GM23338 (cell line): ENCODE results near the gene UTS2.

Experiments
- CREB1 ChIP-seq: fragments of 250-450 bp; sonication (Bioruptor Pico); IDR thresholded peaks from 2 replicates; pipeline ENCODE4 v1.5.0; 2020; ENCODE audit warnings: low read depth, mild to moderate bottlenecking, moderate library complexity
- CTCF ChIP-seq, 2 experiments: fragments of 200-600 bp in 1 of 2; sonication (generic) in 1 of 2; conservative IDR thresholded peaks; 2 replicates each; pipeline versions ENCODE4 v1.5.1 to v1.6.1; 2016 to 2017; ENCODE audit warnings: antibody characterized with exemption in 2 of 2, low read depth in 2 of 2, mild to moderate bottlenecking in 2 of 2, moderate library complexity in 1 of 2
- EZH2 ChIP-seq: fragments of 200-600 bp; sonication (generic); IDR thresholded peaks from one replicate; pipeline ENCODE4 v1.8.0; 2017; ENCODE audit warnings: antibody characterized with exemption, mild to moderate bottlenecking, low read depth; ENCODE audit not compliant: unreplicated experiment
- EZH2phosphoT487 ChIP-seq: fragments of 200-600 bp; sonication (generic); IDR thresholded peaks from one replicate; pipeline ENCODE4 v1.8.1; 2018; ENCODE audit warnings: antibody characterized with exemption; ENCODE audit not compliant: unreplicated experiment
- POLR2AphosphoS5 ChIP-seq: IDR thresholded peaks from 2 replicates; pipeline ENCODE4 v1.6.1; 2016; ENCODE audit warnings: antibody characterized with exemption, low read depth
- STAT1 ChIP-seq: IDR thresholded peaks from one replicate; pipeline ENCODE4 v1.6.1; 2016; ENCODE audit warnings: antibody characterized with exemption; ENCODE audit not compliant: unreplicated experiment
- ZNF331 ChIP-seq: fragments of 250-450 bp; sonication (Bioruptor Pico); IDR thresholded peaks from 2 replicates; pipeline ENCODE4 v1.5.0; 2020; ENCODE audit warnings: low read depth, mild to moderate bottlenecking, moderate library complexity
- TF ChIP-seq, protein P1 (sequence below): IDR thresholded peaks from one replicate; pipeline ENCODE4 v1.6.1; 2018; ENCODE audit warnings: antibody characterized with exemption; ENCODE audit not compliant: unreplicated experiment

- no peak for TF ChIP-seq CTCF (conservative IDR thresholded peaks at IDR 0.05; ENCODE audit: low read depth in 2 of 2)
- no peak for TF ChIP-seq POLR2AphosphoS5
- TF ChIP-seq, protein P1, sequence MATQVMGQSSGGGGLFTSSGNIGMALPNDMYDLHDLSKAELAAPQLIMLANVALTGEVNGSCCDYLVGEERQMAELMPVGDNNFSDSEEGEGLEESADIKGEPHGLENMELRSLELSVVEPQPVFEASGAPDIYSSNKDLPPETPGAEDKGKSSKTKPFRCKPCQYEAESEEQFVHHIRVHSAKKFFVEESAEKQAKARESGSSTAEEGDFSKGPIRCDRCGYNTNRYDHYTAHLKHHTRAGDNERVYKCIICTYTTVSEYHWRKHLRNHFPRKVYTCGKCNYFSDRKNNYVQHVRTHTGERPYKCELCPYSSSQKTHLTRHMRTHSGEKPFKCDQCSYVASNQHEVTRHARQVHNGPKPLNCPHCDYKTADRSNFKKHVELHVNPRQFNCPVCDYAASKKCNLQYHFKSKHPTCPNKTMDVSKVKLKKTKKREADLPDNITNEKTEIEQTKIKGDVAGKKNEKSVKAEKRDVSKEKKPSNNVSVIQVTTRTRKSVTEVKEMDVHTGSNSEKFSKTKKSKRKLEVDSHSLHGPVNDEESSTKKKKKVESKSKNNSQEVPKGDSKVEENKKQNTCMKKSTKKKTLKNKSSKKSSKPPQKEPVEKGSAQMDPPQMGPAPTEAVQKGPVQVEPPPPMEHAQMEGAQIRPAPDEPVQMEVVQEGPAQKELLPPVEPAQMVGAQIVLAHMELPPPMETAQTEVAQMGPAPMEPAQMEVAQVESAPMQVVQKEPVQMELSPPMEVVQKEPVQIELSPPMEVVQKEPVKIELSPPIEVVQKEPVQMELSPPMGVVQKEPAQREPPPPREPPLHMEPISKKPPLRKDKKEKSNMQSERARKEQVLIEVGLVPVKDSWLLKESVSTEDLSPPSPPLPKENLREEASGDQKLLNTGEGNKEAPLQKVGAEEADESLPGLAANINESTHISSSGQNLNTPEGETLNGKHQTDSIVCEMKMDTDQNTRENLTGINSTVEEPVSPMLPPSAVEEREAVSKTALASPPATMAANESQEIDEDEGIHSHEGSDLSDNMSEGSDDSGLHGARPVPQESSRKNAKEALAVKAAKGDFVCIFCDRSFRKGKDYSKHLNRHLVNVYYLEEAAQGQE, result no peak
- no peak for TF ChIP-seq EZH2
- no peak for TF ChIP-seq STAT1
- TF ChIP-seq EZH2phosphoT487, result no peak
- no peak for TF ChIP-seq CREB1 (CRISPR knock-in tag)
- no peak for TF ChIP-seq ZNF331 (CRISPR knock-in tag)
These were observed 28.2 kb downstream of the UTS2 start for GRCh38 chr1:7824701-7825100.
